Lung (tissue), 12 donors: Measurements from ENCODE around the gene HS3ST2. TPM values are rescaled to one million over a fixed set of nuclear protein-coding genes. Genes with fewer than 3 reads are reported as not detected.

Experiments used
- ATAC-seq: fragments of 200-7000 bp; cut with Tn5 transposase; one replicate; pipeline ENCODE4 v1.9.1; 2020; ENCODE audit warnings: moderate number of reproducible peaks; ENCODE audit not compliant: insufficient read depth, low FRiP score
- DNase-seq, 3 donors: peaks; one replicate each; pipeline ENCODE4 v3.0.0-alpha.2; 2013 to 2017
- H3K27ac ChIP-seq, 2 donors: one replicate each; pipeline ENCODE4 v1.5.1; 2013; ENCODE audit warnings: mild to moderate bottlenecking in 2 of 2, moderate library complexity in 2 of 2, control low read depth in 1 of 2, inconsistent platforms in 1 of 2, low read depth in 1 of 2, low read length in 1 of 2
- H3K27me3 ChIP-seq, 3 donors: one replicate each; pipeline ENCODE4 v1.5.1; 2013; ENCODE audit warnings: low read length in 2 of 3; ENCODE audit not compliant: control insufficient read depth in 3 of 3, insufficient read depth in 3 of 3
- H3K36me3 ChIP-seq, 4 donors: one replicate each; pipeline ENCODE4 v1.5.1; 2013; ENCODE audit warnings: low read length in 4 of 4, mild to moderate bottlenecking in 1 of 4, moderate library complexity in 1 of 4; ENCODE audit not compliant: control insufficient read depth in 4 of 4, insufficient read depth in 4 of 4
- H3K4me1 ChIP-seq, 5 donors: one replicate each; pipeline ENCODE4 v1.5.1; 2013; ENCODE audit warnings: low read length in 5 of 5, mild to moderate bottlenecking in 2 of 5, moderate library complexity in 1 of 5; ENCODE audit not compliant: control insufficient read depth in 5 of 5, insufficient read depth in 5 of 5
- H3K4me3 ChIP-seq: one replicate; pipeline ENCODE4 v1.5.1; 2013; ENCODE audit warnings: mild to moderate bottlenecking, control low read depth, moderate library complexity
- H3K9ac ChIP-seq, 2 donors: one replicate each; pipeline ENCODE4 v1.5.1; 2013; ENCODE audit warnings: low read length in 2 of 2, control low read depth in 1 of 2; ENCODE audit not compliant: insufficient read depth in 1 of 2
- H3K9me3 ChIP-seq, 4 donors: one replicate each; pipeline ENCODE4 v1.5.1; 2013; ENCODE audit warnings: low read length in 3 of 4, mild to moderate bottlenecking in 1 of 4, moderate library complexity in 1 of 4; ENCODE audit not compliant: control insufficient read depth in 4 of 4, insufficient read depth in 3 of 4
- WGBS, 2 donors: extraction: QIAGEN DNeasy Blood & Tissue Kit; methylation state at CpG; one replicate each; pipeline ENCODE4 v1.1.7; 2013; 5-methylcytosine and 5-hydroxymethylcytosine counted together
- polyA plus RNA-seq, 2 donors: library from polyadenylated mRNA; stranded (reverse); fragments of 200-250 nt; gene quantifications; one replicate each; pipeline ENCODE4 v1.2.1, GENCODE V29; 2013
- total RNA-seq, 2 donors: library from RNA; depleted of rRNA in 1 of 2; stranded (reverse); fragments of >200 nt in 1 of 2; gene quantifications; one replicate each; pipeline ENCODE4 v1.2.1, GENCODE V29; 2014 to 2021
- TF ChIP-seq, protein P1 (sequence below): IDR thresholded peaks from 2 replicates; pipeline ENCODE4 v1.5.1; 2012; ENCODE audit warnings: mild to moderate bottlenecking; ENCODE audit errors: control extremely low read depth, extremely low read depth
- donor health status: control.
- donor health status: control.
- donor health status: Bipolar disorder and iron deficiency.
- donor health status: healthy.
- donor health status: DM: yes; HTN: yes; CAD: no.

The HS3ST2 gene
- total and polyA plus RNA-seq, 4 donors = 0.31 to 5.6 (median 1.3) TPM

DNA sequence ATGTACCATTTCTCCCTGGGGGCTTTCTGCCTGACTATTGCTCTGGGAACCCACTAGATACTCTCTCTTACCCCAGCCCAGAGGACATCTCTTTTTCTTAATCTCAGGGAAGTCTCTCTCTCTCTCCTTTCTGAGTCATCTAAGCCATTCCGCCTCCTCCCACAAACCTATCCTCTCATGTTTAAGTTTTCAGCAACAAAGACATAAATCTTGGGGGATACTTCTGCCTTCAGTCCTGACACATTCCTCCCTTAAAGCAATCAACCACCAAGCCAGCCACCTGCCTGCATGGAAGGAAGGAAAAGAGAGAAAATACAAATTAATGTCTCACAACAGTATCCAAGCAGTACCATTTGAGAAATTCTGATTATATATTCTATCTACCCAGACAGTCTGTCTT lies 128.8 kb downstream of the HS3ST2 start:
- 91 to 92% methylated on average over 1 of the region's 1 CpG for WGBS, 2 donors
- ATAC-seq (no peak), DNase-seq (no peak)
- TF ChIP-seq, protein P1, sequence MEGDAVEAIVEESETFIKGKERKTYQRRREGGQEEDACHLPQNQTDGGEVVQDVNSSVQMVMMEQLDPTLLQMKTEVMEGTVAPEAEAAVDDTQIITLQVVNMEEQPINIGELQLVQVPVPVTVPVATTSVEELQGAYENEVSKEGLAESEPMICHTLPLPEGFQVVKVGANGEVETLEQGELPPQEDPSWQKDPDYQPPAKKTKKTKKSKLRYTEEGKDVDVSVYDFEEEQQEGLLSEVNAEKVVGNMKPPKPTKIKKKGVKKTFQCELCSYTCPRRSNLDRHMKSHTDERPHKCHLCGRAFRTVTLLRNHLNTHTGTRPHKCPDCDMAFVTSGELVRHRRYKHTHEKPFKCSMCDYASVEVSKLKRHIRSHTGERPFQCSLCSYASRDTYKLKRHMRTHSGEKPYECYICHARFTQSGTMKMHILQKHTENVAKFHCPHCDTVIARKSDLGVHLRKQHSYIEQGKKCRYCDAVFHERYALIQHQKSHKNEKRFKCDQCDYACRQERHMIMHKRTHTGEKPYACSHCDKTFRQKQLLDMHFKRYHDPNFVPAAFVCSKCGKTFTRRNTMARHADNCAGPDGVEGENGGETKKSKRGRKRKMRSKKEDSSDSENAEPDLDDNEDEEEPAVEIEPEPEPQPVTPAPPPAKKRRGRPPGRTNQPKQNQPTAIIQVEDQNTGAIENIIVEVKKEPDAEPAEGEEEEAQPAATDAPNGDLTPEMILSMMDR = no peak
- no peak overlapping the region for H3K9ac ChIP-seq
- no peak overlapping the region for H3K4me3 ChIP-seq
- H3K9me3 ChIP-seq = peaks cover 0 to 1% (median 0%) of the 10 kb centered on the region in 4 donors
- no peak overlapping the region for H3K27ac ChIP-seq
- peaks cover 3 to 13% (median 6%) of the 10 kb centered on the region in 3 donors for H3K27me3 ChIP-seq
- no peaks in the 10 kb centered on the region for H3K4me1 ChIP-seq
- H3K36me3 ChIP-seq = no peaks in the 10 kb centered on the region

DNA sequence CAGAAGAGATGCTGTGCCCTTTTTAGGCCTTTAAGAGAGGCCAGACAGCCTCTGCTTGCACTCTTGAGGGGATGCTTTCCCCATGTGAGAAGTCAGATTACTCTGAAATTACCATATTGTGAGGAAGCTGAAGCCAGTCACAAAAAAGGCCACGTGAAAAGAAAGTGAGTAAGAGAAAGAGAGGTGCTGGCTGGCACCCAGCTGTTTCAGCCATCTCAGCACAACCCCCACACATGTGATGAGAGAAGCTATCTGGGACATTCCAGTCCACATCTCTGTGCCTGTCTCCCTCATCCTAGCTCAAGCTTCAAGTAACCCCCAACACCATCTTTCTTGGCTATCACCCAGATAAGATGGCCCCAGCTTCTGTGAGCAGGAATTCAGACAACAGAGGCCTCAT lies 131.4 kb downstream of the HS3ST2 start:
- no peak for ATAC-seq
- 24 to 35% methylated on average over 1 of the region's 1 CpG for WGBS, 2 donors
- H3K36me3 ChIP-seq = no peaks in the 10 kb centered on the region
- H3K27ac ChIP-seq = no peak overlapping the region
- H3K9me3 ChIP-seq = peaks cover 0 to 1% (median 0%) of the 10 kb centered on the region in 4 donors
- H3K9ac ChIP-seq = no peak overlapping the region
- DNase-seq = no peak
- peaks cover 0 to 3% (median 0%) of the 10 kb centered on the region in 5 donors for H3K4me1 ChIP-seq
- H3K27me3 ChIP-seq = peaks cover 3 to 28% (median 21%) of the 10 kb centered on the region in 3 donors
- TF ChIP-seq, protein P1 = no peak
- H3K4me3 ChIP-seq = no peak overlapping the region

DNA sequence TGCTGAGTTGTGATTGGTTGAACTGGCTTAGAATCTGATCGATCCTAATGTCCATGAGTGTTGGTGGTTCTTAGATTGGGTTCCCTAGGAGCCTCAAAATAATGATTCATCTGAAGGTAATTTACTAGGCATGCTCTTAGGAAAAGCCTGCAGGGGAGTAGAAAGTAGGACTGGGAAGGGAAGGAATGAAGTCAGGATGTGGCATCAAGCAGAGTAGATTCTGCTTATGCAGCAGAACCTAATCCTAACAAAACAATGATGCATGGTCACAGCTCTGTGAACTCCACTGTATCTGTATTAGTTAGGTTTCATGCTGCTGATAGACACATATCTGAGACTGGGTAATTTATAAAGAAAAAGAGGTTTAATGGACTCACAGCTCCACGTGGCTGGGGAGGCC lies 132.5 kb downstream of the HS3ST2 start:
- peaks cover 0 to 1% (median 0%) of the 10 kb centered on the region in 4 donors for H3K9me3 ChIP-seq
- no peaks in the 10 kb centered on the region for H3K36me3 ChIP-seq
- no peak overlapping the region for H3K27ac ChIP-seq
- H3K27me3 ChIP-seq = peaks cover 3 to 33% (median 21%) of the 10 kb centered on the region in 3 donors
- peaks cover 0 to 3% (median 0%) of the 10 kb centered on the region in 5 donors for H3K4me1 ChIP-seq
- WGBS, 2 donors = 72 to 80% methylated on average over 2 of the region's 2 CpGs
- TF ChIP-seq, protein P1 = no peak
- no peak for ATAC-seq
- DNase-seq = no peak
- H3K9ac ChIP-seq = no peak overlapping the region
- H3K4me3 ChIP-seq = no peak overlapping the region

DNA sequence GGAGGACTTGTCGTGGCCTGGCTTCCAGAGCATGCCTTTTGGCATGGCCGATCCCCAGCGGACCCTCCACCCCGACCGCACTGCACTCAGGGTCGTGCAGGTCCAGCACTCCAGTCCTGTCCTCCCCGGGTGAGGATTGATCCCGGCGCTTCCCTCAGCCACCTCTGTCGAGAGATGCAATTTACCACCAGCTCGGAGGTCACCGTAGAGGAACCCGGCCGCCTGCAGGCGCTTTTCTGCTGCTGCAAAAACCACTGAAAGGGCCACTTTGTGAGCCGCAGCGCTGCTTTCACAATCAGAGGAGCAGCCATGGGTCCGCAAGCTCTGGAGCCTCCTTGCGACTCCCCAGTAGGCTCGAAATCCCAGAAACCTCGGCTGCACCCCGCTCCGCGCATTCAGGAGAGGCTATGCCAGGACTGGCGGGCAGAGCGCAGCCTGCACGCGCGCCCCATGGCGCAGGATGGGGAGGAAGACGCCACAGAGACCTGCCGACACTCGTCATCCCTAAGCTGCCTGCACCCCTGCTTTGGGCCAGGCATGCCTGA lies 134.2 kb downstream of the HS3ST2 start:
- no peaks in the 10 kb centered on the region for H3K36me3 ChIP-seq
- TF ChIP-seq, protein P1 = no peak
- ATAC-seq = no peak
- WGBS, 2 donors = 9% methylated on average over 33 of the region's 33 CpGs
- peaks cover 0 to 1% (median 0%) of the 10 kb centered on the region in 4 donors for H3K9me3 ChIP-seq
- H3K9ac ChIP-seq = no peak overlapping the region
- peaks cover 0 to 3% (median 0%) of the 10 kb centered on the region in 5 donors for H3K4me1 ChIP-seq
- no peak overlapping the region for H3K4me3 ChIP-seq
- DNase-seq = no peak
- H3K27me3 ChIP-seq = peaks cover 3 to 30% (median 21%) of the 10 kb centered on the region in 3 donors
- no peak overlapping the region for H3K27ac ChIP-seq
